GM19043 (cell line): Measurements from ENCODE around the gene CASP6.
A peak's percentile ranks its signal among the peaks of the same experiment; 100 is the strongest.

ENCODE experiments used
- ATAC-seq: cut with Tn5 transposase; IDR thresholded peaks from one replicate; pipeline ENCODE4 v1.9.1; 2021; ENCODE audit warnings: low read depth; ENCODE audit not compliant: unreplicated experiment

Gene CASP6

GRCh38 chr4:109673303-109673702 lies 29.9 kb downstream of the CASP6 start:
- ATAC-seq = no peak

DNA sequence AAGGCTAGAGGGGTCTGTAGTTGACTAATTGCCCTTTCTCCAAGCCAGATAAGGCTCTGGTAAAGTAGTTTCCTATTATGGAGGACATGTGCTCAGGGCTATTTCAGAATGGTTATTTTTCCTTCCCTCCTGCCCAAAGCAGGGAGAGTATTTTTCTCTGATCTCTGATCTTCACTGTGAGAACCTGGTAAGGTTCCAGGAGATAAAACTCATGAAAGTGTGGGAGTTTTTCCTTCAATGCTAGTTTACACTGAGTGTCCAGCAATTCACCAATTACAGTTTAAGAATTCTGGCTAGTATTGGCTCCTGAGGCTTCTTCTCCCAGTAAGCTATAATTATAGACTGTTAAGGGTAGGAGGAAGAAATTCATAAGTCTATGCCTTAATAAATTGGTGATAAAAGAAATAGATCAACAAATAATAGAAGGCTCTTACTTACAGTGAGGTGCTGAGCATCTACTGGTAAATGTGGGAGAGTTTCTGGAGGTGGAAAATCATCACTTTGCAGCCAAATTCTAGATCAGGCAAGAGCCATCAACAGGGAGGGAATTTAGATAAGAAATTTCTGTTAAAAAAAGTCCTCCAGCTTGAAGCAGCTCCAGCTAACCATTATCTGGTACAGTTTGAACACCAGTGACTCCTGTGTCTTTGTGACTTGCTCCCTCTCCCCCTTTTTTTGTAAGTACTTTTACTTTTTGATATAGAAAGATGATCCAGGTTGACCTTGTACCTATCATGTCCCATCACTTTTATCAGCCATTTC lies 30.9 kb downstream of the CASP6 start:
- no peak for ATAC-seq

GRCh38 chr4:109671350-109671749 lies 31.9 kb downstream of the CASP6 start:
- ATAC-seq = no peak

- no peak for ATAC-seq
Observed at GRCh38 chr4:109665783-109666485, 37.3 kb downstream of the CASP6 start.

GRCh38 chr4:109662771-109663170 lies 40.5 kb downstream of the CASP6 start:
- ATAC-seq = no peak

- ATAC-seq = no peak
Observed at GRCh38 chr4:109662116-109662515, 41.1 kb downstream of the CASP6 start.

DNA sequence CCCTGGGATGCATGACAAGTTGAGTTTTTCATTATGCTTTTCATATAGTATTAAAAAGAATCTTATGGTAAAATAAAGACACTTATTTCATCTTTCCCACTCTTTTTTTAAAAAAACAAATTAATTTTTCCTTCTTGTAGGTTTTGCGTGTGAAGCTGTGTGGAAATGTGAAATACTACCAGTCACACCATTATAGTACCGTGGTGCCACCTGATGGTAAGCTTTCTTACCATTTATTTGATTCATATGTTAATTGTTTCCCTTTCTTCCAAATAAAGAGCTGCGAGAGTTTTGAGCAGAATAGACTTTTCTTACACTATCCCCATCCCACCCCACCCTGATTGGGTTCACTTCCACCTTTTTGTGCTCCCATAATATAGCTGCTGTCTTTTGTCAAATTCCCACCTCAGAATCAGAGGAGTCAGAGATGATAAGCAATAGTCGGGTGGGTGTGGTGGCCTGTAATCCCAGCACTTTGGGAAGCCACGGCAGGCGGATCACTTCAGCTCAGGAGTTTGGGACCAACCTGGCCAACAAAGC lies 44.3 kb downstream of the CASP6 start:
- no peak for ATAC-seq

DNA sequence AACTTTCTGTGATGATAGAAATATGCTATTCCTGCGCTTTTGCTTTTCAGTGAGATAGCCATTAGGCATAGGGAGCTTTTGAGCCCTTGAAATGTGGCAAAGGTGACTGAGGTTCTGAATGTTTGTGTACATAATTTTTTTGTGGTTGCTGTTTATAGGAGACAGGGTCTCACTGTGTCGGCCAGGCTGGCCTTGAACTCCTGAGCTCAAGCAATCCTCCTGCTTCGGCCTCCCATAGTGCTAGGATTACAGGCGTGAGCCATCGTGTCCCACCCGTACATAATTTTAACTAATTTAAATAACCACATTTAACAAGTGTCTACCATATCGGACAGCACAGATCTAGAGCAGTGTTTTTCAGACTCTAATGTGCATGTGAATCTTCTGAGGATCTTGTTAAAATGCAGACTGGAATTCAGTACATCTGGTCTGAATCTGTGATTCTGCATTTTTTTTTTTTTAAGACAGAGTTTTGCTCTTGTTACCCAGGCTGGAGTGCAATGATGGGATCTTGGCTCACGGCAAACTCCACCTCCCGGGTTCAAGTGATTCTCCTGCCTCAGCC lies 45.3 kb downstream of the CASP6 start:
- no peak for ATAC-seq

- no peak for ATAC-seq
Observed at GRCh38 chr4:109655396-109655795, 47.8 kb downstream of the CASP6 start.

GRCh38 chr4:109649872-109650271 lies 53.4 kb downstream of the CASP6 start:
- peak; percentile 77 for ATAC-seq

DNA sequence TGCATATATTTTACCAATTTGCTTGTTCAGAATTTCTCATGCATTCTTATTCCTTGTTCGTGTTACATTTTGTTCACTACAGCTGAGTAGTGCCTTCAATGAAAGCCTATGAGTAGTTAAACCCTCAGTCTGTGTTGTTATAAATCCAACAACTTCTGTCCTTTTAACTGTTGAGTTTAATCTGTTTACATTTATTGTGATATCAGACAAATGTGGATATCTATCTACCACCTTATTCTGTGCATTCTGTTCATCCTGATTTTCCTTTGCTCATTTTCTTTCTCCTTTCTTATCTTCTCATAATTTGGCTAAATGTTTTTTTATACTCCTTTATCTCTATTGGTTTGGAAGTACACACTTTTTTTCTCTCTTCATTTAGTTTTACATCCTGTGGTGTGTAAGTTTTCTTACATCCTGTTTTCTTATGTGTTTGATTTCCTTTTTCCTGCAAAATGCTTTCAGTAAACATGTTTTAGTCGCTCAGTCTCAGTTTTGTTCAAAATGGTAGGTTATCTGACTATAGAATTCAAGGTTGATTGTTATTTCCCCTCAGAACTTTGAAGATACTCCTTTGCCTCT lies 54.2 kb downstream of the CASP6 start:
- no peak for ATAC-seq

DNA sequence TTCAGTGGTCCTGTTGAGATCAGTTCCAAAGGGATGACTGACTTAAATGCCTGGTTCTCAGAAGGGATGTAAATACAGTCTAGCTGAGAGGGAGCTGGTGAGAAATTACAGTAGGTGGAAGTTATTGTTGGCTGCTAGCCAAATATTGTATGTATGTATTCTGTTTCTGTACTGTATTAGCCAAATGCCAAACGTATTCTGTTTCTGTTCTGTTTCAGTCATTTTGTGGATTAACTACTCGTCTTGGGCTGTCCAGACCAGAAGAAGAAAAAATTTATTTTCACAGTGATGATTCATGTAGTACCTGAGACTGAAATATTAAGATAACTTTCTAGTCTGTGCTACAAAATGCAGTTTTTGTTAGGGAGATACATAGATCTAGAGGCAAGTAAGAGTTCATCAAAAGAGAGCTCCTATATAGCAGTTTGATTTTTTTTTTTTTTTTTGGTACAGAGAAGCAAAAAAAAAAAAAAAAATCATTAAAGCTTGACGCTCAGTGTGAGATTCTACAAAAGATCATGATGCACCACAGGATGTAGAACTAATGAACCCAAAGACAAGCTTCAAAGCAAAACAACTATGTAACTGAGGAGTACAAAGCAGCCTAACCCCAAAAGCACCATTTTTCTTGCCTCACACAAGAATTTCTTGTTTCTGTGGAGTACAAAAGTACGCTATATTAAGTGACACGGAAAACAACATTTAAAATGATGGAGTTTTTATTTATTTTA lies 54.8 kb downstream of the CASP6 start:
- peak; percentile 48 for ATAC-seq

DNA sequence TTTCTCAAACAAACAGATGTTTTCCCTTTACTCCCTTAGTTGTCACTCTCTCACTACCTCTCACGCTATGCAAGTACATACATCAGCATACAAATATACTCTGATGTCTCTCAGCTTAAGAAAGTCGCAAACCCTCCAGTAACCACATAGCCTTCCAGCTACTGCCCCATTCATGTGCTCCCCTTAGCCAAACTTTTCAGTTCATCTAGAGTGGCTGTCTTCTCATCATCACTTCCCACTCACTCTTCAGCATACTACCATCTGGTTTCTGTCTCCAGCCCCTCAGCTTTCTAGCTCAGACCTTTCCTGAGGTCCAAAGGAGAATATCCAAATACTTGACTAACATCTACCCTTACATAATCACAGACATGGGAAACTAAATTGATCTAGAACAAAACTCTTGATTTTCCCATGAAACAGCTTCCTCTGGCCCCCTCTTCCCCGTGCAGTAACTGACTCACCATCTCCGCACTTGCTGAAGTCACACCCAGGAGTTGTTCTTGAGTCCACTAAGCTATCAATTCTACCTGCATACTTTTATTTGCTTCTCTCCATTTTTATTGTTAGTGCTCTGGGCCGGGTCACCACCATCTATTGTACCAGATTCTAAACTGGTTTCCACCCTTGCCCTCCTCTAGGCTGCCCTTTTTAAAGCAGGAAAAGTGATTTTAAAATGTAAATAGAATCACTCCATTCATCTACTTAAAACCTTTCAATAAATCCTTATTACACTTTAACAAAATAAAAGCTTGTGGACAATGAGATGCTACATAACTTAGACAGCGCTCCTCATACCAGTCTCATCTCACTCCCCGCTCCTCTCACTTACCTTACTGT lies 57.2 kb downstream of the CASP6 start:
- no peak for ATAC-seq

DNA sequence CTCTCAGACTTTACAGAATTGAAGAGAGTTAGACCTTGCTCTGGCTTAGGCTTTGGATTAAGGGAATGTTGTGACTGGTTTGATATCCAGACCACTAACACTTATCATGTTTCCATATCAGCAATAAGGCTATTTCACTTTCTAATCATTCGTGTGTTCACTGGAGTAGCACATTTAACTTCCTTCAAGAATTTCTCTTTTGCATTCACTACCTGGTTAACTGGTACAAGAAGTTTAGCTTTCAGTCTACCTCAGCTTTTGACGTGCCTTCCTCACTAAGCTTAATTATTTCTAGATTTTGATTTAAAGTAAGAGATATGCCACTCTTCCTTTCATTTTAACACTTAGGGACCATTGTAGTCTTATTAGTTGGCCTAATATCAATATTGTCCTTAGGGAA lies 62.6 kb downstream of the CASP6 start:
- no peak for ATAC-seq
